ENCODE results near the gene OR11L1. TPM values are rescaled to one million over a fixed set of nuclear protein-coding genes. Genes with fewer than 3 reads are reported as not detected.

The OR11L1 gene
- not detected for total RNA-seq (ENCODE audit: unreplicated experiment)
- long read RNA-seq: 0 reads

GRCh38 chr1:247841796-247842195, at the start of gene OR11L1:
TSS of gene OR11L1 (minus strand) at chr1:247841896. CDS start at chr1:247841896, 0 bp downstream.
- H3K9me3 Mint-ChIP-seq (ENCODE audit: unreplicated experiment): peaks cover 13% of the 10 kb centered on the region
- no peaks in the 10 kb centered on the region for H3K36me3 Mint-ChIP-seq (ENCODE audit: low read depth, unreplicated experiment)
- no peak within 1 kb of the TSS for H3K4me3 Mint-ChIP-seq (ENCODE audit: unreplicated experiment)
- TF ChIP-seq CTCF (IDR thresholded peaks at IDR 0.05; ENCODE audit: unreplicated experiment): no peak
- DNase-seq (ENCODE audit: low spot score): no peak
- H3K27me3 Mint-ChIP-seq (ENCODE audit: unreplicated experiment): peaks cover 6% of the 10 kb centered on the region
- H3K27ac Mint-ChIP-seq (ENCODE audit: unreplicated experiment): no peak within 1 kb of the TSS
- no peaks in the 10 kb centered on the region for H3K4me1 Mint-ChIP-seq (ENCODE audit: unreplicated experiment)

- TF ChIP-seq CTCF (IDR thresholded peaks at IDR 0.05; ENCODE audit: unreplicated experiment): no peak
- Mint-ChIP-seq H3K4me3 (ENCODE audit: unreplicated experiment) (no peak overlapping the region), H3K27ac (ENCODE audit: unreplicated experiment) (no peak overlapping the region), H3K36me3 (ENCODE audit: low read depth, unreplicated experiment) (no peaks in the 10 kb centered on the region), H3K4me1 (ENCODE audit: unreplicated experiment) (no peaks in the 10 kb centered on the region), H3K9me3 (ENCODE audit: unreplicated experiment) (peaks cover 5% of the 10 kb centered on the region), H3K27me3 (ENCODE audit: unreplicated experiment) (no peaks in the 10 kb centered on the region)
- no peak for DNase-seq (ENCODE audit: low spot score)
Measured at GRCh38 chr1:247884797-247885413, 43.2 kb upstream of the OR11L1 start.

DNA sequence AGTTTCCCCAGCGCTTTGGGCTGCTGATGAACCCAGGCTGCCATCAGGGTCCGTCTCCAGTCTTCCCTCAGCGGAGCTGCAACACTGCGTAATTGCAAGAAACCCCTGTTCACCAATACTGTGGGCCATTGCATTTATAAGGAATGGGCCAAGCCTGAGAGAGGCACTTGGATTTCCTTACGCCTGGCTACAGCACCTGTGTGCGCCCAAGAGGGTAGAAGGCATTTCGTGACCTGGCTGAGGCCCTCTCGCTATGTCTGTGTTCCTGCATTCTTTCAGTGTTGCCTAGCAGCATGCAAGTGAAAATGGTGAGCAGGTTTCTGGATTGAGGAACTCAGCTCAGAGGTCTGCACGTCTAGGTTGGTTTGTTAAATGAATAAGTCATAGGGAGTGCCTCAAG, 41.6 kb upstream of the OR11L1 start:
- H3K9me3 Mint-ChIP-seq (ENCODE audit: unreplicated experiment): peaks cover 10% of the 10 kb centered on the region

GRCh38 chr1:247865416-247865815, 23.7 kb upstream of the OR11L1 start:
- no peak for TF ChIP-seq CTCF (IDR thresholded peaks at IDR 0.05; ENCODE audit: unreplicated experiment)
- H3K4me1 Mint-ChIP-seq (ENCODE audit: unreplicated experiment): no peaks in the 10 kb centered on the region
- H3K27me3 Mint-ChIP-seq (ENCODE audit: unreplicated experiment): peaks cover 8% of the 10 kb centered on the region
- H3K36me3 Mint-ChIP-seq (ENCODE audit: low read depth, unreplicated experiment): peaks cover 12% of the 10 kb centered on the region
- no peak overlapping the region for H3K27ac Mint-ChIP-seq (ENCODE audit: unreplicated experiment)
- no peak overlapping the region for H3K4me3 Mint-ChIP-seq (ENCODE audit: unreplicated experiment)
- DNase-seq (ENCODE audit: low spot score): no peak
- peaks cover 5% of the 10 kb centered on the region for H3K9me3 Mint-ChIP-seq (ENCODE audit: unreplicated experiment)

More for the DNA sequence above, 41.6 kb upstream of the OR11L1 start:
- H3K36me3 Mint-ChIP-seq (ENCODE audit: low read depth, unreplicated experiment): no peaks in the 10 kb centered on the region
- no peak for TF ChIP-seq CTCF (IDR thresholded peaks at IDR 0.05; ENCODE audit: unreplicated experiment)
- H3K27me3 Mint-ChIP-seq (ENCODE audit: unreplicated experiment): peaks cover 3% of the 10 kb centered on the region
- no peak overlapping the region for H3K4me3 Mint-ChIP-seq (ENCODE audit: unreplicated experiment)
- H3K27ac Mint-ChIP-seq (ENCODE audit: unreplicated experiment): no peak overlapping the region
- no peaks in the 10 kb centered on the region for H3K4me1 Mint-ChIP-seq (ENCODE audit: unreplicated experiment)
- DNase-seq (ENCODE audit: low spot score): no peak

DNA sequence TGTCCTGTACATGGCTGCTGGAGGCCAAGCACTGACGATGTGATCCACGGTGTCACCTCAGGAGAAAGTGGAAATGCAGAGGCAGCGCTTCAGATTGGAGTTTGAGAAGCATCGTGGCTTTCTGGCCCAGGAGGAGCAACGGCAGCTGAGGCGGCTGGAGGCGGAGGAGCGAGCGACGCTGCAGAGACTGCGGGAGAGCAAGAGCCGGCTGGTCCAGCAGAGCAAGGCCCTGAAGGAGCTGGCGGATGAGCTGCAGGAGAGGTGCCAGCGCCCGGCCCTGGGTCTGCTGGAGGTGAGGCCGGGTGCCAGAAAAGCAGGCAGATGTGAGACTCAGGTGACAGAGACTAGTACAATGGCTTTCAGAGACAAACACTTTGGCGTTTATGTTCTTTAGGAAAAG, 22.9 kb upstream of the OR11L1 start:
- Mint-ChIP-seq H3K4me3 (ENCODE audit: unreplicated experiment) (no peak overlapping the region), H3K27ac (ENCODE audit: unreplicated experiment) (no peak overlapping the region), H3K36me3 (ENCODE audit: low read depth, unreplicated experiment) (peaks cover 9% of the 10 kb centered on the region), H3K4me1 (ENCODE audit: unreplicated experiment) (no peaks in the 10 kb centered on the region), H3K9me3 (ENCODE audit: unreplicated experiment) (peaks cover 3% of the 10 kb centered on the region), H3K27me3 (ENCODE audit: unreplicated experiment) (peaks cover 5% of the 10 kb centered on the region)
- no peak for DNase-seq (ENCODE audit: low spot score)
- TF ChIP-seq CTCF (IDR thresholded peaks at IDR 0.05; ENCODE audit: unreplicated experiment): no peak
